Neural cell (in vitro differentiated cells): ENCODE measurements around the gene ERBB4. TPM values are rescaled to one million over a fixed set of nuclear protein-coding genes. Genes with fewer than 3 reads are reported as not detected.

Experiments used
- H2AFZ ChIP-seq: fragments of 200-600, 300-800 bp; sonication (generic), shearing (Covaris generic); 2 replicates; pipeline ENCODE4 v1.6.0; 2014; ENCODE audit warnings: low read depth, mild to moderate bottlenecking, antibody characterized with exemption, low read length, moderate library complexity
- H3F3A ChIP-seq: fragments of 200-600 bp; shearing (Covaris generic); 2 replicates; pipeline ENCODE4 v1.6.1; 2016; ENCODE audit warnings: mild to moderate bottlenecking, moderate library complexity, mixed read lengths, antibody characterized with exemption, low read length; ENCODE audit not compliant: insufficient read depth, poor library complexity, severe bottlenecking
- H3K27ac ChIP-seq: fragments of 200-600, 300-800 bp; sonication (generic), shearing (Covaris generic); 2 replicates; pipeline ENCODE4 v1.5.1; 2014; ENCODE audit warnings: mild to moderate bottlenecking, low read length, moderate library complexity
- H3K27me3 ChIP-seq: fragments of 300-800, 200-600 bp; sonication (generic), shearing (Covaris generic); 2 replicates; pipeline ENCODE4 v1.6.0; 2014; ENCODE audit warnings: mild to moderate bottlenecking, low read depth, low read length, moderate library complexity; ENCODE audit not compliant: insufficient read depth
- H3K36me3 ChIP-seq: fragments of 300-800, 200-600 bp; sonication (generic), shearing (Covaris generic); 2 replicates; pipeline ENCODE4 v1.5.1; 2014; ENCODE audit warnings: mild to moderate bottlenecking, antibody characterized with exemption, low read length, moderate library complexity; ENCODE audit not compliant: insufficient read depth
- H3K4me2 ChIP-seq: fragments of 300-800, 200-600 bp; sonication (generic), shearing (Covaris generic); 2 replicates; pipeline ENCODE4 v1.6.0; 2014; ENCODE audit warnings: mild to moderate bottlenecking, low read length
- H3K4me3 ChIP-seq: fragments of 300-800, 200-600 bp; sonication (generic), shearing (Covaris generic); 2 replicates; pipeline ENCODE4 v1.5.1; 2014; ENCODE audit warnings: mild to moderate bottlenecking, low read length, moderate library complexity
- H3K79me2 ChIP-seq: fragments of 200-600 bp; shearing (Covaris generic); replicated peaks from 2 replicates; pipeline ENCODE4 v1.6.0; 2014; ENCODE audit warnings: mild to moderate bottlenecking, low read length, moderate library complexity; ENCODE audit not compliant: insufficient read depth
- H3K9ac ChIP-seq: fragments of 300-800, 200-600 bp; sonication (generic), shearing (Covaris generic); 2 replicates; pipeline ENCODE4 v1.6.1; 2016; ENCODE audit warnings: mild to moderate bottlenecking, low read length, mixed read lengths
- H3K9me2 ChIP-seq: fragments of 200-600 bp; shearing (Covaris generic); 2 replicates; pipeline ENCODE4 v1.6.1; 2016; ENCODE audit warnings: mild to moderate bottlenecking, low read length, mixed read lengths; ENCODE audit not compliant: insufficient read depth
- H3K9me3 ChIP-seq: fragments of 200-600, 300-800 bp; sonication (generic), shearing (Covaris generic); 2 replicates; pipeline ENCODE4 v1.6.1; 2016; ENCODE audit warnings: mild to moderate bottlenecking, mixed run types, low read length, moderate library complexity, mixed read lengths
- H4K20me1 ChIP-seq: fragments of 200-600 bp; shearing (Covaris generic); 2 replicates; pipeline ENCODE4 v1.6.1; 2016; ENCODE audit warnings: mild to moderate bottlenecking, mixed run types; ENCODE audit not compliant: insufficient read depth
- CTCF ChIP-seq: fragments of 450-650 bp; IDR thresholded peaks from 2 replicates; pipeline ENCODE4 v1.5.1; 2014; ENCODE audit warnings: antibody characterized with exemption, mild to moderate bottlenecking, moderate library complexity; ENCODE audit not compliant: poor library complexity, severe bottlenecking
- EP300 ChIP-seq: fragments of 450-650 bp; conservative IDR thresholded peaks from 2 replicates; pipeline ENCODE4 v1.6.1; 2014; ENCODE audit warnings: antibody characterized with exemption, mild to moderate bottlenecking, moderate library complexity; ENCODE audit not compliant: poor library complexity, severe bottlenecking
- EZH2 ChIP-seq: fragments of 200-600, 300-800 bp; shearing (Covaris generic), sonication (generic); IDR thresholded peaks from 2 replicates; pipeline ENCODE4 v1.6.1; 2014; ENCODE audit warnings: antibody characterized with exemption, low read length, borderline replicate concordance, mild to moderate bottlenecking; ENCODE audit not compliant: insufficient read depth, poor library complexity, severe bottlenecking
- MXI1 ChIP-seq: fragments of 450-650 bp; conservative IDR thresholded peaks from 2 replicates; pipeline ENCODE4 v1.6.1; 2014; ENCODE audit warnings: antibody characterized with exemption, mild to moderate bottlenecking; ENCODE audit not compliant: poor library complexity, severe bottlenecking
- POLR2AphosphoS5 ChIP-seq: IDR thresholded peaks from 2 replicates; pipeline ENCODE4 v1.6.1; 2012
- RAD21 ChIP-seq: fragments of 450-650 bp; conservative IDR thresholded peaks from 2 replicates; pipeline ENCODE4 v1.6.1; 2014; ENCODE audit warnings: antibody characterized with exemption, mild to moderate bottlenecking, moderate library complexity
- SMC3 ChIP-seq: fragments of 450-650 bp; conservative IDR thresholded peaks from 2 replicates; pipeline ENCODE4 v1.6.1; 2014; ENCODE audit warnings: antibody characterized with exemption, mild to moderate bottlenecking, moderate library complexity; ENCODE audit not compliant: poor library complexity
- TAF1 ChIP-seq: IDR thresholded peaks from 2 replicates; pipeline ENCODE4 v1.6.1; 2012; ENCODE audit warnings: low read depth
- polyA plus RNA-seq: library from polyadenylated mRNA; depleted of rRNA; stranded (reverse); fragments of >200 nt; gene quantifications from 2 replicates; pipeline ENCODE4 v1.2.3, GENCODE V29; 2014
- TF ChIP-seq, protein P1 (sequence below): IDR thresholded peaks from 2 replicates; pipeline ENCODE4 v1.6.1; 2012; ENCODE audit warnings: borderline replicate concordance

ERBB4 gene
- polyA plus RNA-seq, 1 donor from 2014 or later: 0.69 TPM

DNA sequence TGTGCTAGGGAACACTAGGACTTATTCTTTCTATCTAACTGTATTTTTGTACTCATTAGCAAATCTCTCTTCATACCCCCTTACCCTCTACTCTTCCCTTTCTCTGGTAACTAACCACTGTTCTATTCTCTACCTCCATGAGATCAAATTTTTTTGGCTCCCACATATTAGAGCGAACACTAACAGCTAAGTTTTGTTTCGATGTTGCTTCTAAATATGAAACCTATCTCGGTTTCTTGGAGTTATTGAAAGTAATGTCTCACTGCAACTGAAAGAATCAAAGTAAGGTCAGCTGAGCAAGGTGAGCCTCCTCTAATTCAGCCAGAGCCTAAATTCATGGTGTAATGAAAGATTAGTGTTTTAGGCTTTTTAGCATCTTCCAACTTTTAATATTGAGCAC is 1024.6 kb downstream of the ERBB4 start:
- Histone ChIP-seq H3F3A (no peaks in the 10 kb centered on the region), H3K79me2 (no peaks in the 10 kb centered on the region), H3K4me2 (no peak overlapping the region), H3K27me3 (no peaks in the 10 kb centered on the region), H3K4me3 (no peak overlapping the region), H3K36me3 (no peaks in the 10 kb centered on the region), H3K9me3 (no peaks in the 10 kb centered on the region), H3K27ac (no peak overlapping the region), H4K20me1 (no peaks in the 10 kb centered on the region), H3K9ac (no peak overlapping the region), H3K9me2 (no peaks in the 10 kb centered on the region), H2AFZ (no peak overlapping the region)
- TF ChIP-seq TAF1 (no peak), CTCF (no peak), RAD21 (no peak)

DNA sequence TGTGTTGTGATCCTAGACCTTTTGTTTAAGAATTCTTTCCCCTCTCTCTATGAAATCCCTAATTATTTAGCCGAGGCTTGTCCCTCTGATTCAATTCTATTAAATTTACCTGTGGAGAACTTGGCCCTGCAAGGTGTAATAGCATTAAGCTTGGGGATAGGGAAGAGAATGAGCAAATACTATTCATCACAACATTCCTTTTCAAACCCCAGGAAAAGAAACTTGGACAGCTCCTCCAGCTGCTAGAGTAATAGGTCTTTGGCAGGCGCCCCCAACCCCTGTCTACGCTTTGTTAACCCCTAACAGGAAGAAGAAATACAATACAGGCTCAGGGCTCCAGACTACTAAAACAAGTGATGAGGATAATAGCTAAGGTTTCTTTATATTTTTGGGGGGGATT is 1025.2 kb downstream of the ERBB4 start:
- TF ChIP-seq TAF1: no peak
- no peak for TF ChIP-seq CTCF
- TF ChIP-seq RAD21: no peak
- TF ChIP-seq, protein P1, sequence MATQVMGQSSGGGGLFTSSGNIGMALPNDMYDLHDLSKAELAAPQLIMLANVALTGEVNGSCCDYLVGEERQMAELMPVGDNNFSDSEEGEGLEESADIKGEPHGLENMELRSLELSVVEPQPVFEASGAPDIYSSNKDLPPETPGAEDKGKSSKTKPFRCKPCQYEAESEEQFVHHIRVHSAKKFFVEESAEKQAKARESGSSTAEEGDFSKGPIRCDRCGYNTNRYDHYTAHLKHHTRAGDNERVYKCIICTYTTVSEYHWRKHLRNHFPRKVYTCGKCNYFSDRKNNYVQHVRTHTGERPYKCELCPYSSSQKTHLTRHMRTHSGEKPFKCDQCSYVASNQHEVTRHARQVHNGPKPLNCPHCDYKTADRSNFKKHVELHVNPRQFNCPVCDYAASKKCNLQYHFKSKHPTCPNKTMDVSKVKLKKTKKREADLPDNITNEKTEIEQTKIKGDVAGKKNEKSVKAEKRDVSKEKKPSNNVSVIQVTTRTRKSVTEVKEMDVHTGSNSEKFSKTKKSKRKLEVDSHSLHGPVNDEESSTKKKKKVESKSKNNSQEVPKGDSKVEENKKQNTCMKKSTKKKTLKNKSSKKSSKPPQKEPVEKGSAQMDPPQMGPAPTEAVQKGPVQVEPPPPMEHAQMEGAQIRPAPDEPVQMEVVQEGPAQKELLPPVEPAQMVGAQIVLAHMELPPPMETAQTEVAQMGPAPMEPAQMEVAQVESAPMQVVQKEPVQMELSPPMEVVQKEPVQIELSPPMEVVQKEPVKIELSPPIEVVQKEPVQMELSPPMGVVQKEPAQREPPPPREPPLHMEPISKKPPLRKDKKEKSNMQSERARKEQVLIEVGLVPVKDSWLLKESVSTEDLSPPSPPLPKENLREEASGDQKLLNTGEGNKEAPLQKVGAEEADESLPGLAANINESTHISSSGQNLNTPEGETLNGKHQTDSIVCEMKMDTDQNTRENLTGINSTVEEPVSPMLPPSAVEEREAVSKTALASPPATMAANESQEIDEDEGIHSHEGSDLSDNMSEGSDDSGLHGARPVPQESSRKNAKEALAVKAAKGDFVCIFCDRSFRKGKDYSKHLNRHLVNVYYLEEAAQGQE: no peak
- TF ChIP-seq POLR2AphosphoS5: no peak
- TF ChIP-seq EZH2: no peak
- TF ChIP-seq EP300: no peak
- TF ChIP-seq MXI1: no peak
- no peak for TF ChIP-seq SMC3
- Histone ChIP-seq H3K4me2 (no peak overlapping the region), H3K27ac (no peak overlapping the region), H3K9ac (no peak overlapping the region), H3K27me3 (no peaks in the 10 kb centered on the region), H2AFZ (no peak overlapping the region), H3K9me3 (no peaks in the 10 kb centered on the region), H3K9me2 (no peaks in the 10 kb centered on the region), H3F3A (no peaks in the 10 kb centered on the region), H4K20me1 (no peaks in the 10 kb centered on the region), H3K36me3 (no peaks in the 10 kb centered on the region), H3K79me2 (no peaks in the 10 kb centered on the region), H3K4me3 (no peak overlapping the region)
